Stimulated activated CD8-positive, alpha-beta memory T cell treated with anti-CD3 and anti-CD28 coated beads, Interleukin-7, amount 100 ng/mL, for 24 hours (primary cell): ENCODE measurements around the gene ROMO1.
"Not testable (repeated sequence)": the region's sequence is repeated elsewhere in the genome, so short reads cannot be mapped to it uniquely, and the experiment has no call there.

Experiments
- DNase-seq: peaks from one replicate; pipeline ENCODE4 v3.0.0-alpha.2; 2020; ENCODE audit warnings: low read depth

The ROMO1 gene

GRCh38 chr20:35730583-35731468 is 31.6 kb downstream of the ROMO1 start:
- no peak for DNase-seq

- no peak for DNase-seq
Observed at GRCh38 chr20:35731469-35731788, 32.2 kb downstream of the ROMO1 start.

GRCh38 chr20:35731862-35732643 is 32.8 kb downstream of the ROMO1 start:
- no peak for DNase-seq

- no peak for DNase-seq
Observed at GRCh38 chr20:35732644-35732982, 33.4 kb downstream of the ROMO1 start.

GRCh38 chr20:35734374-35734773 is 35.2 kb downstream of the ROMO1 start:
- DNase-seq: no peak

GRCh38 chr20:35734777-35735649 is 35.8 kb downstream of the ROMO1 start:
- no peak for DNase-seq

- DNase-seq: no peak
Observed at GRCh38 chr20:35735826-35736470, 36.7 kb downstream of the ROMO1 start.

- no peak for DNase-seq
Observed at GRCh38 chr20:35737865-35738333, 38.7 kb downstream of the ROMO1 start.

- no peak for DNase-seq
Observed at GRCh38 chr20:35738410-35739179, 39.4 kb downstream of the ROMO1 start.

GRCh38 chr20:35739294-35740163 is 40.3 kb downstream of the ROMO1 start:
- no peak for DNase-seq

GRCh38 chr20:35741892-35742740 is 42.9 kb downstream of the ROMO1 start, which contains the start of gene RBM39:
Gene RBM39, minus strand, starts transcription at chr20:35742260. Its CDS starts 1,386 bp downstream, at chr20:35740874.
- peak; percentile 98 for DNase-seq

GRCh38 chr20:35742741-35743523 is 43.7 kb downstream of the ROMO1 start:
- DNase-seq: no peak

- DNase-seq: no peak
Observed at GRCh38 chr20:35743693-35744491, 44.7 kb downstream of the ROMO1 start.

GRCh38 chr20:35744492-35744841 is 45.3 kb downstream of the ROMO1 start:
- DNase-seq: not testable (repeated sequence)
